A549 (cell line): ENCODE data around the gene INPP5B. TPM values are rescaled to one million over a fixed set of nuclear protein-coding genes. Genes with fewer than 3 reads are reported as not detected.
"Not testable (repeated sequence)": the region's sequence is repeated elsewhere in the genome, so short reads cannot be mapped to it uniquely, and the experiment has no call there.

Experiments
- ATAC-seq, 2 experiments: fragments of 200-7000 bp in 1 of 2; fragments of >200 bp in 1 of 2; cut with Nextera tagmentation in 1 of 2; cut with Tn5 transposase in 1 of 2; 3 replicates each; pipeline versions ENCODE4 v1.8.0 to v1.9.1; 2018 to 2020; ENCODE audit warnings: mild to moderate bottlenecking in 1 of 2, moderate library complexity in 1 of 2
- CTCF ChIA-PET: fragments of 300-600 bp; sonication (Branson Sonifier 250); formaldehyde crosslinking; extraction: SDS; loops from one replicate; lab custom pipeline; 2021; ENCODE audit warnings: antibody characterized with exemption, inconsistent platforms; lab: Yijun Ruan, JAX
- POLR2A ChIA-PET: fragments of 350-600 bp; formaldehyde crosslinking; extraction: SDS; loops from one replicate; lab custom pipeline; 2021; ENCODE audit warnings: antibody characterized with exemption, inconsistent platforms; lab: Yijun Ruan, JAX
- DNase-seq, 2 experiments: peaks; one replicate each; pipeline versions ENCODE4 v3.0.0 to v3.0.0-alpha.2; 2011 to 2016; ENCODE audit warnings: low read depth in 1 of 2, low spot score in 1 of 2
- FAIRE-seq: peaks from 2 replicates; lab custom pipeline; 2011; peaks lifted over from hg19 to GRCh38; lab: Jason Lieb, UNC
- H3K27ac ChIP-seq, 2 experiments: fragments of >200 bp; sonication (Bioruptor Twin); formaldehyde crosslinking; 3 replicates each; pipeline ENCODE4 v1.5.1; 2016 to 2017
- H3K4me1 ChIP-seq: fragments of >200 bp; sonication (Bioruptor Twin); formaldehyde crosslinking; 3 replicates; pipeline ENCODE4 v1.6.1; 2016
- H3K4me2 ChIP-seq: fragments of >200 bp; sonication (Bioruptor Twin); formaldehyde crosslinking; 3 replicates; pipeline ENCODE4 v1.6.1; 2016
- H3K4me3 ChIP-seq: fragments of >200 bp; sonication (Bioruptor Twin); formaldehyde crosslinking; 3 replicates; pipeline ENCODE4 v1.5.1; 2016
- H3K9me3 ChIP-seq: fragments of >200 bp; sonication (Bioruptor Twin); formaldehyde crosslinking; 3 replicates; pipeline ENCODE4 v1.6.1; 2016
- CBX2 ChIP-seq: fragments of 200-600 bp; sonication (generic); IDR thresholded peaks from 2 replicates; pipeline ENCODE4 v1.6.1; 2016; ENCODE audit warnings: low read depth, mild to moderate bottlenecking, borderline replicate concordance
- CHD2 ChIP-seq: fragments of 150-350 bp; IDR thresholded peaks from 2 replicates; pipeline ENCODE4 v1.6.1; 2014; ENCODE audit warnings: low read length; ENCODE audit not compliant: partially characterized antibody
- EHF ChIP-seq: fragments of 250-450 bp; sonication (Bioruptor Pico); IDR thresholded peaks from 2 replicates; pipeline ENCODE4 v1.5.0; 2020; ENCODE audit warnings: mild to moderate bottlenecking
- ESRRA ChIP-seq: fragments of 150-350 bp; IDR thresholded peaks from 2 replicates; pipeline ENCODE4 v1.6.1; 2014; ENCODE audit warnings: mild to moderate bottlenecking, low read length, borderline replicate concordance
- FOSB ChIP-seq: fragments of 250-450 bp; sonication (Bioruptor Pico); IDR thresholded peaks from 2 replicates; pipeline ENCODE4 v1.5.0; 2020; ENCODE audit warnings: mild to moderate bottlenecking, moderate library complexity
- HOXB13 ChIP-seq: fragments of 250-450 bp; sonication (Bioruptor Pico); IDR thresholded peaks from 2 replicates; pipeline ENCODE4 v1.5.0; 2020; ENCODE audit warnings: low read depth, mild to moderate bottlenecking, moderate library complexity
- JUNB ChIP-seq: fragments of >200 bp; sonication (Bioruptor Twin); formaldehyde crosslinking; IDR thresholded peaks from 2 replicates; pipeline ENCODE4 v1.6.1; 2016
- MAFK ChIP-seq: fragments of 450-650 bp; IDR thresholded peaks from 2 replicates; pipeline ENCODE4 v1.6.1; 2014; ENCODE audit not compliant: partially characterized antibody
- SMC3 ChIP-seq: fragments of >200 bp; sonication (Bioruptor Twin); formaldehyde crosslinking; IDR thresholded peaks from 3 replicates; pipeline ENCODE4 v1.6.1; 2018; ENCODE audit warnings: inconsistent platforms
- ZC3H11A ChIP-seq: fragments of 450-650 bp; IDR thresholded peaks from 2 replicates; pipeline ENCODE4 v1.6.1; 2014; ENCODE audit warnings: antibody characterized with exemption, mild to moderate bottlenecking
- ZFP36 ChIP-seq: fragments of 450-650 bp; IDR thresholded peaks from 2 replicates; pipeline ENCODE4 v1.6.1; 2014; ENCODE audit warnings: borderline replicate concordance; ENCODE audit not compliant: partially characterized antibody
- WGBS: methylation state at CpG from one replicate; pipeline ENCODE4 v1.1.6; 2017; ENCODE audit errors: missing lambda C conversion rate; 5-methylcytosine and 5-hydroxymethylcytosine counted together
- polyA plus RNA-seq, 4 experiments: library from polyadenylated mRNA; depleted of rRNA in 3 of 4; stranded (reverse); fragments of >200 nt; fragmentation: RNase III in 1 of 4; extraction: RNeasy Plus Mini Kit Qiagen cat#74134 plus additional on column Dnase treatment in 1 of 4; gene quantifications; 2 replicates in 3 of 4; 3 replicates in 1 of 4; pipeline ENCODE4 v1.2.3, GENCODE V29; 2011 to 2017
- TF ChIP-seq, protein P1 (sequence below): fragments of 200-600 bp; sonication (generic); IDR thresholded peaks from 2 replicates; pipeline ENCODE4 v1.6.1; 2016; ENCODE audit warnings: antibody characterized with exemption, mild to moderate bottlenecking, moderate library complexity
- TF ChIP-seq, protein P2 (sequence below): fragments of 250-450 bp; sonication (Bioruptor Pico); IDR thresholded peaks from 2 replicates; pipeline ENCODE4 v1.5.0; 2021; ENCODE audit warnings: mild to moderate bottlenecking, moderate library complexity, borderline replicate concordance
- TF ChIP-seq, protein P3 (sequence below): fragments of 150-350 bp; IDR thresholded peaks from 2 replicates; pipeline ENCODE4 v1.6.1; 2014; ENCODE audit warnings: low read depth, mild to moderate bottlenecking, low read length
- TF ChIP-seq, protein P4 (sequence below): fragments of >200 bp; sonication (Bioruptor Twin); formaldehyde crosslinking; IDR thresholded peaks from 3 replicates; pipeline ENCODE4 v1.5.1; 2016
- TF ChIP-seq, protein P5 (sequence below): fragments of >200 bp; sonication (Bioruptor Twin); formaldehyde crosslinking; IDR thresholded peaks from 3 replicates; pipeline ENCODE4 v1.6.1; 2016

Gene INPP5B
- polyA plus RNA-seq, 2 of the 4 experiments (the other 2 are of a cell fraction), result 4.9 to 11.1 TPM

DNA sequence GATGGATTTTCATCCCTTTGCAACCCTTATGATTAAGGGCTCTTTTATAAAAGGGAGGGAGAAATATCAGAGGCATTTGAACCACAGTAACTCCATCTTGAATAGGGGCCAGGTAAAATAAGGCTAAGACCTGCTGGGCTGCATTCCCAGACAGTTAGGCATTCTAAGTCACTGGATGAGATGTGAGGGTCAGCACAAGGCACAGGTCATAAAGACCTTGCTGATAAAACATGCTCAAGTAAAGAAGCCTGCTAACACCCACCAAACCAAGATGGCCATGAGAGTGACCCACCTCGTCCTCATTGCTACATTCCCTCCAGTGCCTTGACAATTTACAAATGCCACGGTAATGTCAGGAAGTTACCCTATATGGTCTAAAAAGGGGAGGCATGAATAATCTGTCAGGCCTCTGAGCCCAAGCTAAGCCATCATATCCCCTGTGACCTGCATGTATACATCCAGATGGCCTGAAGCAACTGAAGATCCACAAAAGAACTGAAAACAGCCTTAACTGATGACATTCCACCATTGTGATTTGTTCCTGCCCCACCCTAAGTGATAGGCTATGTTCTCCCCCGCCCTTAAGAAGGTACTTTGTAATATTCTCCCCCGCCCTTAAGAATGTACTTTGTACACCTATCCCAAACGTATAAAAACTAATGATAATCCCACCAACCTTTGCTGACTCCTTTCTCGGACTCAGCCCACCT, 39.3 kb downstream of the INPP5B start:
- H3K27ac ChIP-seq, H3K4me1 ChIP-seq, H3K9me3 ChIP-seq, FAIRE-seq, ATAC-seq, H3K4me3 ChIP-seq, H3K4me2 ChIP-seq, CTCF ChIA-PET, POLR2A ChIA-PET, DNase-seq: not testable (repeated sequence)
- 85% methylated on average over 6 of the region's 6 CpGs for WGBS

DNA sequence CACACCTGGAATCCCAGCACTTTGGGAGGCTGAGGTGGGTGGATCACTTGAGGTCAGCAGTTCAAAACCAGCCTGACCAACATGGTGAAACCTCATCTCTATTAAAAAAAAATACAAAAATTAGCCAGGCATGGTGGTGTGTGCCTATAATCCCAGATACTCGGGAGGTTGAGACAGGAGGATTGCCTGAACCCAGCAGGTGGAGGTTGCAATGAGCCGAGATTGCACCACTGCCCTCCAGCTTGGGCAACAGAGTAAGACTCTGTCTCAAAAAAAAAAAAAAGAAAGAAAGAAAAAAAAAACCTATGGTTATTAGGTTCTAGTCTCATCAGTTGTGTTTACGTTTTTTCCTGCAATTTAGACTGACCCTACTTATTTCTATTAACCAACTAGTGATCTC, 40.3 kb downstream of the INPP5B start:
- H3K27ac ChIP-seq, H3K4me3 ChIP-seq, H3K4me2 ChIP-seq, H3K9me3 ChIP-seq, FAIRE-seq, DNase-seq, ATAC-seq, POLR2A ChIA-PET, H3K4me1 ChIP-seq, CTCF ChIA-PET: not testable (repeated sequence)
- WGBS, result 82% methylated on average over 3 of the region's 3 CpGs

DNA sequence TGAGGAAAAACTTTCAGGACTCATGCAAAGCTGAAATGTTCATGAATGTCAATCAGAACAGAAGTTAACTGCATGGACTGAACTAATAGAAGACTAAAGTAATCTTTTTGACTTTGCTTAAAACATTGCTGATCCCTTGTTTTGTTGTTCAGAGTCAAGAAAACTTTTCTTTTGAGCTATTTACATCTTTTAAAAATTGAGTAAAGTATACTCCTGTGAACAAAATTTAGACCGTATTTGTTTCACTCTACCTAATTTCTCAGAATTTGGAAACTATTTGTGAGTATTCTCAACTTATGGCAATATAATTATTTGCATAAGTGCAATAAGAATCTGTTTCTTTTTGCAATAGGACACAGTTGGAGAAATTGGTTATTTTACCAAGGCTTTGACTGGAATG, 41.1 kb downstream of the INPP5B start:
- no peak for FAIRE-seq
- TF ChIP-seq CHD2, result no peak
- no peak for TF ChIP-seq EHF
- TF ChIP-seq MAFK, result no peak
- TF ChIP-seq ZC3H11A, result no peak
- TF ChIP-seq JUNB, result no peak
- no peak for TF ChIP-seq HOXB13 (CRISPR knock-in tag)
- TF ChIP-seq, protein P1, sequence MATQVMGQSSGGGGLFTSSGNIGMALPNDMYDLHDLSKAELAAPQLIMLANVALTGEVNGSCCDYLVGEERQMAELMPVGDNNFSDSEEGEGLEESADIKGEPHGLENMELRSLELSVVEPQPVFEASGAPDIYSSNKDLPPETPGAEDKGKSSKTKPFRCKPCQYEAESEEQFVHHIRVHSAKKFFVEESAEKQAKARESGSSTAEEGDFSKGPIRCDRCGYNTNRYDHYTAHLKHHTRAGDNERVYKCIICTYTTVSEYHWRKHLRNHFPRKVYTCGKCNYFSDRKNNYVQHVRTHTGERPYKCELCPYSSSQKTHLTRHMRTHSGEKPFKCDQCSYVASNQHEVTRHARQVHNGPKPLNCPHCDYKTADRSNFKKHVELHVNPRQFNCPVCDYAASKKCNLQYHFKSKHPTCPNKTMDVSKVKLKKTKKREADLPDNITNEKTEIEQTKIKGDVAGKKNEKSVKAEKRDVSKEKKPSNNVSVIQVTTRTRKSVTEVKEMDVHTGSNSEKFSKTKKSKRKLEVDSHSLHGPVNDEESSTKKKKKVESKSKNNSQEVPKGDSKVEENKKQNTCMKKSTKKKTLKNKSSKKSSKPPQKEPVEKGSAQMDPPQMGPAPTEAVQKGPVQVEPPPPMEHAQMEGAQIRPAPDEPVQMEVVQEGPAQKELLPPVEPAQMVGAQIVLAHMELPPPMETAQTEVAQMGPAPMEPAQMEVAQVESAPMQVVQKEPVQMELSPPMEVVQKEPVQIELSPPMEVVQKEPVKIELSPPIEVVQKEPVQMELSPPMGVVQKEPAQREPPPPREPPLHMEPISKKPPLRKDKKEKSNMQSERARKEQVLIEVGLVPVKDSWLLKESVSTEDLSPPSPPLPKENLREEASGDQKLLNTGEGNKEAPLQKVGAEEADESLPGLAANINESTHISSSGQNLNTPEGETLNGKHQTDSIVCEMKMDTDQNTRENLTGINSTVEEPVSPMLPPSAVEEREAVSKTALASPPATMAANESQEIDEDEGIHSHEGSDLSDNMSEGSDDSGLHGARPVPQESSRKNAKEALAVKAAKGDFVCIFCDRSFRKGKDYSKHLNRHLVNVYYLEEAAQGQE, result no peak
- TF ChIP-seq ESRRA, result no peak
- TF ChIP-seq, protein P2, sequence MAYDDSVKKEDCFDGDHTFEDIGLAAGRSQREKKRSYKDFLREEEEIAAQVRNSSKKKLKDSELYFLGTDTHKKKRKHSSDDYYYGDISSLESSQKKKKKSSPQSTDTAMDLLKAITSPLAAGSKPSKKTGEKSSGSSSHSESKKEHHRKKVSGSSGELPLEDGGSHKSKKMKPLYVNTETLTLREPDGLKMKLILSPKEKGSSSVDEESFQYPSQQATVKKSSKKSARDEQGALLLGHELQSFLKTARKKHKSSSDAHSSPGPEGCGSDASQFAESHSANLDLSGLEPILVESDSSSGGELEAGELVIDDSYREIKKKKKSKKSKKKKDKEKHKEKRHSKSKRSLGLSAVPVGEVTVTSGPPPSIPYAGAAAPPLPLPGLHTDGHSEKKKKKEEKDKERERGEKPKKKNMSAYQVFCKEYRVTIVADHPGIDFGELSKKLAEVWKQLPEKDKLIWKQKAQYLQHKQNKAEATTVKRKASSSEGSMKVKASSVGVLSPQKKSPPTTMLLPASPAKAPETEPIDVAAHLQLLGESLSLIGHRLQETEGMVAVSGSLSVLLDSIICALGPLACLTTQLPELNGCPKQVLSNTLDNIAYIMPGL (CRISPR knock-in tag), result no peak
- TF ChIP-seq, all 56 proteins: peak for 0
- Histone ChIP-seq H3K4me2 (no peak overlapping the region), H3K27ac (no peak overlapping the region), H3K4me3 (no peak overlapping the region), H3K4me1 (no peaks in the 10 kb centered on the region), H3K9me3 (no peaks in the 10 kb centered on the region)
- POLR2A ChIA-PET, result no interaction called here
- 91% methylated on average over 1 of the region's 1 CpG for WGBS
- DNase-seq (no peak), ATAC-seq (no peak)
- CTCF ChIA-PET, result interaction anchor here (0.8 to 0.9 kb wide), 2 partner anchors 30 to 46 kb away, joined by 3 to 6 read pairs; no protein-coding TSS in a partner anchor

DNA sequence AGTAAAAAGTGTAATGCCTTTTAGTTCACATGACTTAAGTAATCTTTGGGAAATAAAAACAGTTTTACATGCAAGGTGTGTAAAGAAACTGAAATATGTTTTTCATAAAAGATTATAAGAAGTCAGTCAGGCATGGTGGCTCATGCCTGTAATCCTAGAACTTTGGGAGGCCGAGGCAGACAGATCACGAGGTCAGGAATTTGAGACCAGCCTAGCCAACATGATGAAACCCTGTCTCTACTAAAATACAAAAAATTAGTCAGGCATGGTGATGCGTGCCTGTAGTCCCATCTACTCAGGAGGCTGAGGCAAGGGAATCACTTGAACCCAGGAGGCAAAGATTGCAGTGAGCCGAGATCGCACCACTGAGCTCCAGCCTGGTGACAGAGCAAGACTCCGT, 42.9 kb downstream of the INPP5B start:
- POLR2A ChIA-PET, DNase-seq, H3K4me1 ChIP-seq, FAIRE-seq, H3K4me2 ChIP-seq, H3K4me3 ChIP-seq, CTCF ChIA-PET, ATAC-seq, H3K9me3 ChIP-seq, H3K27ac ChIP-seq: not testable (repeated sequence)
- 83% methylated on average over 6 of the region's 6 CpGs for WGBS

DNA sequence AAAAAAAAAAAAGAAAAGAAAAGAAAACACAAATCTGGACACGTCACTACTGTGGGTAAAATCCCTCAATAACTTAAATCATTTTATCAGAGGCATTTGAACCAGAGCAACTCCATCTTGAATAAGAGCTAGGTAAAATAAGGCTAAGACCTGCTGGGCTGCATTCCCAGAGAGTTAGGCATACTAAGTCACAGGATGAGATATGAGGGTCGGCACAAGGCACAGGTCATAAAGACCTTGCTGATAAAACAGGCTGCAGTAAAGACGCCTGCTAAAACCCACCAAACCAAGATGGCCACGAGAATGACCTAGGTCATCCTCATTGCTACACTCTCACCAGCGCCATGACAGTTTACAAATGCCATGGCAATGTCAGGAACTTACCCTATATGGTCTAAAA, 43.9 kb downstream of the INPP5B start:
- Histone ChIP-seq H3K4me3 (no peak overlapping the region), H3K9me3 (no peaks in the 10 kb centered on the region), H3K4me1 (no peaks in the 10 kb centered on the region), H3K27ac (no peak overlapping the region), H3K4me2 (no peak overlapping the region)
- no peak for FAIRE-seq
- no peak for ATAC-seq
- no peak for DNase-seq
- ChIA-PET POLR2A (no interaction called here), CTCF (no interaction called here)
- WGBS, result 84% methylated on average over 5 of the region's 5 CpGs
- TF ChIP-seq, protein P3, sequence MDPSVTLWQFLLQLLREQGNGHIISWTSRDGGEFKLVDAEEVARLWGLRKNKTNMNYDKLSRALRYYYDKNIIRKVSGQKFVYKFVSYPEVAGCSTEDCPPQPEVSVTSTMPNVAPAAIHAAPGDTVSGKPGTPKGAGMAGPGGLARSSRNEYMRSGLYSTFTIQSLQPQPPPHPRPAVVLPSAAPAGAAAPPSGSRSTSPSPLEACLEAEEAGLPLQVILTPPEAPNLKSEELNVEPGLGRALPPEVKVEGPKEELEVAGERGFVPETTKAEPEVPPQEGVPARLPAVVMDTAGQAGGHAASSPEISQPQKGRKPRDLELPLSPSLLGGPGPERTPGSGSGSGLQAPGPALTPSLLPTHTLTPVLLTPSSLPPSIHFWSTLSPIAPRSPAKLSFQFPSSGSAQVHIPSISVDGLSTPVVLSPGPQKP, result no peak
- TF ChIP-seq, protein P4, sequence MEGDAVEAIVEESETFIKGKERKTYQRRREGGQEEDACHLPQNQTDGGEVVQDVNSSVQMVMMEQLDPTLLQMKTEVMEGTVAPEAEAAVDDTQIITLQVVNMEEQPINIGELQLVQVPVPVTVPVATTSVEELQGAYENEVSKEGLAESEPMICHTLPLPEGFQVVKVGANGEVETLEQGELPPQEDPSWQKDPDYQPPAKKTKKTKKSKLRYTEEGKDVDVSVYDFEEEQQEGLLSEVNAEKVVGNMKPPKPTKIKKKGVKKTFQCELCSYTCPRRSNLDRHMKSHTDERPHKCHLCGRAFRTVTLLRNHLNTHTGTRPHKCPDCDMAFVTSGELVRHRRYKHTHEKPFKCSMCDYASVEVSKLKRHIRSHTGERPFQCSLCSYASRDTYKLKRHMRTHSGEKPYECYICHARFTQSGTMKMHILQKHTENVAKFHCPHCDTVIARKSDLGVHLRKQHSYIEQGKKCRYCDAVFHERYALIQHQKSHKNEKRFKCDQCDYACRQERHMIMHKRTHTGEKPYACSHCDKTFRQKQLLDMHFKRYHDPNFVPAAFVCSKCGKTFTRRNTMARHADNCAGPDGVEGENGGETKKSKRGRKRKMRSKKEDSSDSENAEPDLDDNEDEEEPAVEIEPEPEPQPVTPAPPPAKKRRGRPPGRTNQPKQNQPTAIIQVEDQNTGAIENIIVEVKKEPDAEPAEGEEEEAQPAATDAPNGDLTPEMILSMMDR, result no peak
- no peak for TF ChIP-seq CBX2
- TF ChIP-seq, protein P5, sequence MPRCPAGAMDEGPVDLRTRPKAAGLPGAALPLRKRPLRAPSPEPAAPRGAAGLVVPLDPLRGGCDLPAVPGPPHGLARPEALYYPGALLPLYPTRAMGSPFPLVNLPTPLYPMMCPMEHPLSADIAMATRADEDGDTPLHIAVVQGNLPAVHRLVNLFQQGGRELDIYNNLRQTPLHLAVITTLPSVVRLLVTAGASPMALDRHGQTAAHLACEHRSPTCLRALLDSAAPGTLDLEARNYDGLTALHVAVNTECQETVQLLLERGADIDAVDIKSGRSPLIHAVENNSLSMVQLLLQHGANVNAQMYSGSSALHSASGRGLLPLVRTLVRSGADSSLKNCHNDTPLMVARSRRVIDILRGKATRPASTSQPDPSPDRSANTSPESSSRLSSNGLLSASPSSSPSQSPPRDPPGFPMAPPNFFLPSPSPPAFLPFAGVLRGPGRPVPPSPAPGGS, result no peak
- TF ChIP-seq FOSB, result no peak
- no peak for TF ChIP-seq SMC3
- no peak for TF ChIP-seq ZFP36
